Esophagus squamous epithelium (tissue), 5 donors: ENCODE results near the gene CENPC. TPM values are rescaled to one million over a fixed set of nuclear protein-coding genes. Genes with fewer than 3 reads are reported as not detected.
"Not testable (repeated sequence)": the region's sequence is repeated elsewhere in the genome, so short reads cannot be mapped to it uniquely, and the experiment has no call there.

Experiments used
- DNase-seq: peaks from one replicate; lab custom pipeline; 2025; lab: John Stamatoyannopoulos, UW
- H3K27ac ChIP-seq, 4 donors: fragments of 200-600 bp; sonication (generic); one replicate each; pipeline ENCODE4 v1.5.1; 2016 to 2019; ENCODE audit warnings: mild to moderate bottlenecking in 1 of 4
- H3K27me3 ChIP-seq, 4 donors: fragments of 200-600 bp; sonication (generic); 1 replicate in 3 of 4; 2 replicates in 1 of 4; pipeline versions ENCODE4 v1.5.1 to v1.6.0; 2017 to 2021; ENCODE audit warnings: antibody characterized with exemption in 1 of 4
- H3K36me3 ChIP-seq, 3 donors: fragments of 200-600 bp; sonication (generic); one replicate each; pipeline ENCODE4 v1.5.1; 2016 to 2019
- H3K4me1 ChIP-seq, 3 donors: fragments of 200-600 bp; sonication (generic); one replicate each; pipeline ENCODE4 v1.5.1; 2017 to 2019
- H3K4me3 ChIP-seq, 4 donors: fragments of 200-600 bp; sonication (generic); 1 replicate in 3 of 4; 2 replicates in 1 of 4; pipeline ENCODE4 v1.5.1; 2016 to 2019; ENCODE audit warnings: mild to moderate bottlenecking in 2 of 4, moderate library complexity in 1 of 4
- H3K9me3 ChIP-seq, 3 donors: fragments of 200-600 bp; sonication (generic); one replicate each; pipeline ENCODE4 v1.5.1; 2016 to 2019
- POLR2A ChIP-seq, 4 donors: fragments of 450-650 bp; IDR thresholded peaks; one replicate each; pipeline ENCODE4 v1.6.1; 2017; ENCODE audit warnings: antibody characterized with exemption in 4 of 4, mild to moderate bottlenecking in 4 of 4, moderate library complexity in 3 of 4
- WGBS, 2 donors: methylation state at CpG; one replicate each; pipeline ENCODE4 v1.1.5; 2018; 5-methylcytosine and 5-hydroxymethylcytosine counted together
- intact Hi-C: fragments of 100-400 bp; cut with DNase I; formaldehyde crosslinking; loops from one replicate; pipeline ENCODE4 v1.15.0; 2022
- total RNA-seq, 4 donors: library from RNA; depleted of rRNA; stranded (reverse); fragments of >200 nt; gene quantifications; one replicate each; pipeline ENCODE4 v1.1.0, GENCODE V29; 2016
- TF ChIP-seq, protein P1 (sequence below), 6 experiments: fragments of 450-650 bp in 4 of 6; fragments of 200-600 bp in 2 of 6; sonication (generic) in 2 of 6; IDR thresholded peaks; one replicate each; pipeline ENCODE4 v1.5.1; 2016 to 2019; ENCODE audit warnings: antibody characterized with exemption in 6 of 6, mild to moderate bottlenecking in 4 of 6, moderate library complexity in 4 of 6
- donor health status: DM: yes; HTN: yes; CAD: no.

CENPC gene
- total RNA-seq, 4 donors from 2014 or later, result 11.8 to 30.1 (median 16.5) TPM

DNA sequence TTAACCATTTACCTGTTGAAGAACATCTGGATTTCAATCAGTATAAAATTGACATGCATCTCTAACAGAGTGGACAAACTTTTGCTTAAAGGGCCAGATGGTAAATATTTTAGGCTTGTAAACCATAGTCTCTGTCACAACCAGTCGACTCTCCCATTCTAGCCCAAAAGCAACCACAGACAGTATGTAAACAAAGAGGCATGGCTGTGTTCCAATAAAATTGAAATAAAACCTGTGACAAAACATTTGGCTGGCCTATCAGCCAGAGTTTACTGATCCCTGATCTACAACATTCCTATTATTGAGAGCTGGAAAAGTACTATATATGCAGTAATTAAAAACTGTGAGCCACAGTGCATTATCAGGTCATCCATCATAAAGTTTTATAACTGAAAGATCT lies 3.2 kb downstream of the CENPC start:
- DNase-seq, result no peak
- peaks cover 0 to 44% (median 9%) of the 10 kb centered on the region in 3 donors for H3K4me1 ChIP-seq

DNA sequence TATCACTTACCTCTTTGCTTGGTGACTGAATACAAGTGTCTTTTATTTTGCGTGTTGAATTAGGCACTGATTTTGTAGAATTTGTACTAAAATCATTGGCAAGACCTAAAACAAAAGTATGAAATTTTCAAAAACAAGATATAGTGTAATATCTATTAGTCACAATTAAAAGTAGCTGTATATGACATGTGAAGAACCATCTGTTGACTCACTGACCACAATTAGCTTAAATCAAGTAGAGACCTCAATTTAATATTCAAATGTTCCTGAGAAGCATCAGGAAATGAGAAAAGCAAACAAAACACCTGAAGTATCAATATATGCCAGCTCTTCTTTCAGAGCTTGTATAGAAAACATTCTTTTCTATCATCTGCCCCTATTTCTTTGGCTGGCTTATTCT lies 5.5 kb downstream of the CENPC start:
- 96 to 100% methylated on average over 1 of the region's 1 CpG for WGBS, 2 donors
- Histone ChIP-seq H3K4me3 (no peak overlapping the region), H3K27me3 (no peaks in the 10 kb centered on the region), H3K36me3 (peaks cover 4 to 81% (median 4%) of the 10 kb centered on the region in 3 donors), H3K4me1 (peaks cover 0 to 33% (median 9%) of the 10 kb centered on the region in 3 donors), H3K27ac (no peak overlapping the region), H3K9me3 (no peaks in the 10 kb centered on the region)
- intact Hi-C loops, result no loop called here
- TF ChIP-seq POLR2A (IDR thresholded peaks at IDR 0.05), result no peak
- TF ChIP-seq, protein P1, sequence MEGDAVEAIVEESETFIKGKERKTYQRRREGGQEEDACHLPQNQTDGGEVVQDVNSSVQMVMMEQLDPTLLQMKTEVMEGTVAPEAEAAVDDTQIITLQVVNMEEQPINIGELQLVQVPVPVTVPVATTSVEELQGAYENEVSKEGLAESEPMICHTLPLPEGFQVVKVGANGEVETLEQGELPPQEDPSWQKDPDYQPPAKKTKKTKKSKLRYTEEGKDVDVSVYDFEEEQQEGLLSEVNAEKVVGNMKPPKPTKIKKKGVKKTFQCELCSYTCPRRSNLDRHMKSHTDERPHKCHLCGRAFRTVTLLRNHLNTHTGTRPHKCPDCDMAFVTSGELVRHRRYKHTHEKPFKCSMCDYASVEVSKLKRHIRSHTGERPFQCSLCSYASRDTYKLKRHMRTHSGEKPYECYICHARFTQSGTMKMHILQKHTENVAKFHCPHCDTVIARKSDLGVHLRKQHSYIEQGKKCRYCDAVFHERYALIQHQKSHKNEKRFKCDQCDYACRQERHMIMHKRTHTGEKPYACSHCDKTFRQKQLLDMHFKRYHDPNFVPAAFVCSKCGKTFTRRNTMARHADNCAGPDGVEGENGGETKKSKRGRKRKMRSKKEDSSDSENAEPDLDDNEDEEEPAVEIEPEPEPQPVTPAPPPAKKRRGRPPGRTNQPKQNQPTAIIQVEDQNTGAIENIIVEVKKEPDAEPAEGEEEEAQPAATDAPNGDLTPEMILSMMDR (IDR thresholded peaks at IDR 0.05), result no peak
- DNase-seq, result no peak

More for the DNA sequence above, 3.2 kb downstream of the CENPC start:
- Histone ChIP-seq H3K9me3 (no peaks in the 10 kb centered on the region), H3K27me3 (no peaks in the 10 kb centered on the region), H3K27ac (no peak overlapping the region), H3K36me3 (peaks cover 4 to 60% (median 4%) of the 10 kb centered on the region in 3 donors), H3K4me3 (no peak overlapping the region)
- intact Hi-C loops, result no loop called here
- 25 to 33% methylated on average over 1 of the region's 1 CpG for WGBS, 2 donors
- TF ChIP-seq, protein P1 (IDR thresholded peaks at IDR 0.05), result no peak
- TF ChIP-seq POLR2A (IDR thresholded peaks at IDR 0.05), result no peak

DNA sequence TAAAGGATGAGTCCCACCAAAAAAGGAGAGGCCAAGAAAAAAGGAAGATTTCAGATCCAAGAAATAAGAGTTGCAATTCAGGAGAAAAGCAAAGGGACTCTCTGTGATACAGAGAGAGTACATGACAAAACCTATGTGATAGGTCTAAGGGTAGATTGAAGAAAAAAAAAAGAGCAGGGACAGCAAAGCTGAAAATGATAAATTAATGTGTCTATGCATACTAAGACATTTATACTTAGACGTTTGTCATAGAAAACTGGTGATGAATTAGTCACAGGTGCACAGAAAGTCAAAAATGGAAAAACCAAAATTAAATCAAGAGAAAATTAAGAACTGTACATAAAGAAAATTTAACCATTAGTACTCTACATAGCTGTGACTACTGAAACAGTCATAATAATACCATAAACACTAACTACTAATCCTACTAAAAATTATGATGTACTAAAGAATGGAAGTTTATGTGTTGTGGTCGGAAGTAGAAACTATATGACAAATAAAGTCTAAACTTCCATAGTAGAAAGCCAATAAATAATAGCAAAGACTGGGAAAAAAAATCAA lies 9.9 kb downstream of the CENPC start:
- no peak overlapping the region for H3K27ac ChIP-seq
- 79 to 82% methylated on average over 2 of the region's 2 CpGs for WGBS, 2 donors
- intact Hi-C loops, result no loop called here
- H3K4me1 ChIP-seq, result no peaks in the 10 kb centered on the region
- TF ChIP-seq POLR2A (IDR thresholded peaks at IDR 0.05), result no peak
- TF ChIP-seq, protein P1 (IDR thresholded peaks at IDR 0.05), result no peak
- DNase-seq, result no peak
- no peak overlapping the region for H3K4me3 ChIP-seq
- H3K36me3 ChIP-seq, result peaks cover 4 to 98% (median 4%) of the 10 kb centered on the region in 3 donors
- no peaks in the 10 kb centered on the region for H3K9me3 ChIP-seq
- H3K27me3 ChIP-seq, result no peaks in the 10 kb centered on the region

DNA sequence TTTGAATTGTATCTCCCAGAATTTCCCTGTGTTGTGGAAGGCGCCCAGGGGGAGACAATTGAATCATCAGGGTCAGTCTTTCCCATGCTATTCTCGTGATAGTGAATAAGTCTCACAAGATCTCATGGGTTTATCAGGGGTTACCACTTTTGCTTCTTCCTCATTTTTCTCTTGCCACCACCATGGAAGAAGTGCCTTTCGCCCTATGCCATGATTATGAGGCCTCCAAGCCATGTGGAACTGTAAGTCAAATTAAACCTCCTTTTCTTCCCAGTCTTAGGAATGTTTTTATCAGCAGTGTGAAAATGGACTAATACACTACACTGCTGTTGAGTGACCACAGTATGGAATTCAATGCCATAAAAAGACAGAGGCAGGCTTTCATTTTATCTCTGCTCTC lies 12.2 kb downstream of the CENPC start:
- H3K36me3 ChIP-seq, result peaks cover 0 to 98% (median 4%) of the 10 kb centered on the region in 3 donors
- WGBS, 2 donors, result 98% methylated on average over 3 of the region's 3 CpGs

DNA sequence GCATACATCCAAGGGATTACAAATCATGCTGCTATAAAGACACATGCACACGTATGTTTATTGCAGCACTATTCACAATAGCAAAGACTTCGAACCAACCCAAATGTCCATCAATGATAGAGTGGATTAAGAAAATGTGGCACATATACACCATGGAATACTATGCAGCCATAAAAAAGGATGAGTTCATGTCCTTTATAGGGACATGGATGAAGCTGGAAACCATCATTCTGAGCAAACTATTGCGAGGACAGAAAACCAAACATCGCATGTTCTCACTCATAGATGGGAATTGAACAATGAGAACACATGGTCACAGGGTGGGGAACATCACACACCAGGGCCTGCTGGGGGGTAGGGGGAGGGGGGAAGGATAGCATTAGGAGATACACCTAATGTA lies 12.9 kb downstream of the CENPC start:
- H3K36me3 ChIP-seq, result peaks cover 0 to 91% (median 2%) of the 10 kb centered on the region in 3 donors
- H3K27me3 ChIP-seq, result not testable (repeated sequence)

More for the DNA sequence above, 12.2 kb downstream of the CENPC start:
- intact Hi-C loops, result no loop called here
- no peak for DNase-seq
- H3K27me3 ChIP-seq, result no peaks in the 10 kb centered on the region
- no peaks in the 10 kb centered on the region for H3K9me3 ChIP-seq
- H3K4me3 ChIP-seq, result no peak overlapping the region
- TF ChIP-seq POLR2A (IDR thresholded peaks at IDR 0.05), result no peak
- TF ChIP-seq, protein P1 (IDR thresholded peaks at IDR 0.05), result no peak
- H3K4me1 ChIP-seq, result no peaks in the 10 kb centered on the region
- no peak overlapping the region for H3K27ac ChIP-seq

More for the DNA sequence above, 12.9 kb downstream of the CENPC start:
- 84 to 93% methylated on average over 4 of the region's 4 CpGs for WGBS, 2 donors
- H3K9me3 ChIP-seq, DNase-seq, intact Hi-C loops, H3K4me3 ChIP-seq, H3K27ac ChIP-seq, H3K4me1 ChIP-seq: not testable (repeated sequence)
